ENCODE data around the gene P4HA2.

GRCh38 chr5:132256086-132256782 is 28.6 kb upstream of the P4HA2 start:
- TF ChIP-seq, protein P1, sequence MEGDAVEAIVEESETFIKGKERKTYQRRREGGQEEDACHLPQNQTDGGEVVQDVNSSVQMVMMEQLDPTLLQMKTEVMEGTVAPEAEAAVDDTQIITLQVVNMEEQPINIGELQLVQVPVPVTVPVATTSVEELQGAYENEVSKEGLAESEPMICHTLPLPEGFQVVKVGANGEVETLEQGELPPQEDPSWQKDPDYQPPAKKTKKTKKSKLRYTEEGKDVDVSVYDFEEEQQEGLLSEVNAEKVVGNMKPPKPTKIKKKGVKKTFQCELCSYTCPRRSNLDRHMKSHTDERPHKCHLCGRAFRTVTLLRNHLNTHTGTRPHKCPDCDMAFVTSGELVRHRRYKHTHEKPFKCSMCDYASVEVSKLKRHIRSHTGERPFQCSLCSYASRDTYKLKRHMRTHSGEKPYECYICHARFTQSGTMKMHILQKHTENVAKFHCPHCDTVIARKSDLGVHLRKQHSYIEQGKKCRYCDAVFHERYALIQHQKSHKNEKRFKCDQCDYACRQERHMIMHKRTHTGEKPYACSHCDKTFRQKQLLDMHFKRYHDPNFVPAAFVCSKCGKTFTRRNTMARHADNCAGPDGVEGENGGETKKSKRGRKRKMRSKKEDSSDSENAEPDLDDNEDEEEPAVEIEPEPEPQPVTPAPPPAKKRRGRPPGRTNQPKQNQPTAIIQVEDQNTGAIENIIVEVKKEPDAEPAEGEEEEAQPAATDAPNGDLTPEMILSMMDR (IDR thresholded peaks at IDR 0.05) = no peak
- TF ChIP-seq POLR2AphosphoS5 (IDR thresholded peaks at IDR 0.05) = no peak
- TF ChIP-seq POLR2A (IDR thresholded peaks at IDR 0.05) = no peak

Measured in stomach (tissue), 4 donors.